Sciatic nerve (tissue), 2 donors: ENCODE data around the gene SPI1. TPM values are rescaled to one million over a fixed set of nuclear protein-coding genes. Genes with fewer than 3 reads are reported as not detected.

ENCODE experiments used
- ATAC-seq: fragments of 200-7000 bp; cut with Tn5 transposase; one replicate; pipeline ENCODE4 v1.9.1; 2020; ENCODE audit warnings: mild to moderate bottlenecking, moderate library complexity
- DNase-seq: peaks from one replicate; pipeline ENCODE4 v3.0.0-alpha.2; 2020; ENCODE audit warnings: low spot score
- intact Hi-C: fragments of 100-400 bp; cut with DNase I; formaldehyde crosslinking; loops from one replicate; pipeline ENCODE4 v1.14.2; 2022
- total RNA-seq: library from RNA; stranded (reverse); fragmentation: NEBNext Ultra II Directional; extraction: Animal tissue kit (Norgen Biotek cat#: 25700); gene quantifications from one replicate; pipeline ENCODE4 v1.2.1, GENCODE V29; 2021
- donor health status: DM: no; HTN: no; CAD: no.
- donor health status: DM: no; HTN: no; CAD: no.

The SPI1 gene
- total RNA-seq, 1 donor from 2014 or later = 47.0 TPM

- ATAC-seq (peak; percentile 91), DNase-seq (peak; percentile 97)
- intact Hi-C loops = no loop called here
Observed at GRCh38 chr11:47407746-47408590, 29.6 kb upstream of the SPI1 start, which contains the start of gene SLC39A13. TSS of gene SLC39A13 (plus strand) at chr11:47408590. CDS start at chr11:47410095, 1,505 bp downstream.

- intact Hi-C loops = no loop called here
- ATAC-seq (no peak), DNase-seq (no peak)
Observed at GRCh38 chr11:47406896-47407745, 28.8 kb upstream of the SPI1 start.

- no peak for ATAC-seq
- intact Hi-C loops = no loop called here
- DNase-seq = no peak
Observed at GRCh38 chr11:47403571-47403970, 25.2 kb upstream of the SPI1 start.

GRCh38 chr11:47403135-47403534 is 24.8 kb upstream of the SPI1 start:
- DNase-seq (no peak), ATAC-seq (no peak)
- intact Hi-C loops = no loop called here

GRCh38 chr11:47400768-47401279 is 22.5 kb upstream of the SPI1 start:
- peak; percentile 62 for ATAC-seq
- no peak for DNase-seq
- intact Hi-C loops = no loop called here

- DNase-seq = no peak
- ATAC-seq = peak; percentile 71
- intact Hi-C loops = no loop called here
Observed at GRCh38 chr11:47399860-47400767, 21.8 kb upstream of the SPI1 start.

- DNase-seq (no peak), ATAC-seq (no peak)
- intact Hi-C loops = no loop called here
Observed at GRCh38 chr11:47398551-47398950, 20.2 kb upstream of the SPI1 start.

- DNase-seq = no peak
- ATAC-seq = no peak
- intact Hi-C loops = no loop called here
Observed at GRCh38 chr11:47398011-47398410, 19.7 kb upstream of the SPI1 start.

GRCh38 chr11:47396049-47396320 is 17.6 kb upstream of the SPI1 start:
- intact Hi-C loops = no loop called here
- no peak for DNase-seq
- no peak for ATAC-seq

GRCh38 chr11:47395223-47396048 is 17.1 kb upstream of the SPI1 start:
- intact Hi-C loops = no loop called here
- DNase-seq (no peak), ATAC-seq (peak; percentile 1)

- peak; percentile 53 for ATAC-seq
- DNase-seq = no peak
- intact Hi-C loops = no loop called here
Observed at GRCh38 chr11:47394322-47395222, 16.2 kb upstream of the SPI1 start.

- intact Hi-C loops = no loop called here
- ATAC-seq (peak; percentile 1), DNase-seq (no peak)
Observed at GRCh38 chr11:47394050-47394321, 15.6 kb upstream of the SPI1 start.

- ATAC-seq (peak; percentile 69), DNase-seq (peak; percentile 73)
- intact Hi-C loops = no loop called here
Observed at GRCh38 chr11:47393163-47394049, 15.1 kb upstream of the SPI1 start.

- DNase-seq = no peak
- peak; percentile 8 for ATAC-seq
Observed at GRCh38 chr11:47392546-47393162, 14.3 kb upstream of the SPI1 start.

GRCh38 chr11:47391711-47392432 is 13.5 kb upstream of the SPI1 start:
- intact Hi-C loops = no loop called here
- no peak for DNase-seq
- no peak for ATAC-seq

More at GRCh38 chr11:47392546-47393162, 14.3 kb upstream of the SPI1 start:
- intact Hi-C loops = no loop called here
